Measurements from ENCODE around the gene FKBP3.

DNA sequence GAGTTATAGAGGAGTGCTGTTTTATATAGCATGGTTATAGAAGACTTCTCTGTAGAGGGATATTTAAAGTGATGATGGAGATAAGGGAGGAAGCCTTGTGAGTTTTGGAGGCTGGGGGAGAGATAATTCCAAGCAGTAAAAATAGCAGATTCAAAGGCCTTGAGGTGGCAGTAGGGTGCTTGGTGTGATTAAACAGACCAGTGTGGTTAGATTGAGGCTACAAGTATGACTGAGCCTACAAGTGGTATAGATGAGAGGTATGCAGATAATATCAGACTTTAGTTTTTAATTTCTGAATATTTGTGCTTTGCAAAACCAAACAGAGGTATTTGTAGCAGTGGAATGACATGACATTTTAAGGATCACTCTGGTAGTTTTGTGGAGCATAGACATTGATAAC, 21.8 kb upstream of the FKBP3 start:
- TF ChIP-seq, protein P1, sequence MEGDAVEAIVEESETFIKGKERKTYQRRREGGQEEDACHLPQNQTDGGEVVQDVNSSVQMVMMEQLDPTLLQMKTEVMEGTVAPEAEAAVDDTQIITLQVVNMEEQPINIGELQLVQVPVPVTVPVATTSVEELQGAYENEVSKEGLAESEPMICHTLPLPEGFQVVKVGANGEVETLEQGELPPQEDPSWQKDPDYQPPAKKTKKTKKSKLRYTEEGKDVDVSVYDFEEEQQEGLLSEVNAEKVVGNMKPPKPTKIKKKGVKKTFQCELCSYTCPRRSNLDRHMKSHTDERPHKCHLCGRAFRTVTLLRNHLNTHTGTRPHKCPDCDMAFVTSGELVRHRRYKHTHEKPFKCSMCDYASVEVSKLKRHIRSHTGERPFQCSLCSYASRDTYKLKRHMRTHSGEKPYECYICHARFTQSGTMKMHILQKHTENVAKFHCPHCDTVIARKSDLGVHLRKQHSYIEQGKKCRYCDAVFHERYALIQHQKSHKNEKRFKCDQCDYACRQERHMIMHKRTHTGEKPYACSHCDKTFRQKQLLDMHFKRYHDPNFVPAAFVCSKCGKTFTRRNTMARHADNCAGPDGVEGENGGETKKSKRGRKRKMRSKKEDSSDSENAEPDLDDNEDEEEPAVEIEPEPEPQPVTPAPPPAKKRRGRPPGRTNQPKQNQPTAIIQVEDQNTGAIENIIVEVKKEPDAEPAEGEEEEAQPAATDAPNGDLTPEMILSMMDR (IDR thresholded peaks at IDR 0.05): no peak
- TF ChIP-seq ZFX (IDR thresholded peaks at IDR 0.05; ENCODE audit: borderline replicate concordance): no peak
